ENCODE measurements around the gene MED16. TPM values are rescaled to one million over a fixed set of nuclear protein-coding genes. Genes with fewer than 3 reads are reported as not detected.

MED16 gene
- total and polyA plus RNA-seq, 12 donors: 5.3 to 139 (median 62.6) TPM

- TF ChIP-seq CTCF (IDR thresholded peaks at IDR 0.05) (no peak), POLR2A (IDR thresholded peaks at IDR 0.05) (no peak)
- DNase-seq: no peak
- Histone ChIP-seq H3K4me1 (replicated peaks in 1 of 2) (peaks cover 3 to 6% of the 10 kb centered on the region in 2 donors), H3K27ac (no peak overlapping the region), H3K4me3 (no peak overlapping the region), H3K27me3 (no peaks in the 10 kb centered on the region), H3K36me3 (replicated peaks in 1 of 2) (peaks cover 0 to 2% of the 10 kb centered on the region in 2 donors), H3K9me3 (replicated peaks in 1 of 3) (no peaks in the 10 kb centered on the region)
- intact Hi-C loops (cut with DNase I): no loop called here
- 69 to 94% (median 77%) methylated on average over 4 to 7 of the region's 7 CpGs for WGBS, 4 donors
Measured at GRCh38 chr19:902093-902370, 9.0 kb upstream of the MED16 start.

- Histone ChIP-seq H3K4me1 (replicated peaks in 1 of 2) (peaks cover 3 to 6% of the 10 kb centered on the region in 2 donors), H3K27ac (no peak overlapping the region), H3K4me3 (no peak overlapping the region), H3K27me3 (no peaks in the 10 kb centered on the region), H3K9me3 (replicated peaks in 1 of 3) (no peaks in the 10 kb centered on the region), H3K36me3 (replicated peaks in 1 of 2) (peaks cover 0 to 3% of the 10 kb centered on the region in 2 donors)
- intact Hi-C loops (cut with DNase I): no loop called here
- no peak for DNase-seq
- no peak for TF ChIP-seq POLR2A (IDR thresholded peaks at IDR 0.05)
- no peak for TF ChIP-seq CTCF (IDR thresholded peaks at IDR 0.05)
- 87 to 93% (median 91%) methylated on average over 14 to 27 of the region's 27 CpGs for WGBS, 4 donors
Measured at GRCh38 chr19:901216-902092, 8.5 kb upstream of the MED16 start.

GRCh38 chr19:900302-901111, 7.5 kb upstream of the MED16 start:
- DNase-seq: no peak
- WGBS, 4 donors: 78 to 90% (median 81%) methylated on average over 17 to 29 of the region's 30 CpGs
- intact Hi-C loops (cut with DNase I): no loop called here
- Histone ChIP-seq H3K9me3 (replicated peaks in 1 of 3) (no peaks in the 10 kb centered on the region), H3K36me3 (replicated peaks in 1 of 2) (peaks cover 0 to 3% of the 10 kb centered on the region in 2 donors), H3K4me1 (replicated peaks in 1 of 2) (peaks cover 3 to 6% of the 10 kb centered on the region in 2 donors), H3K27me3 (no peaks in the 10 kb centered on the region), H3K4me3 (no peak overlapping the region), H3K27ac (no peak overlapping the region)
- TF ChIP-seq CTCF (IDR thresholded peaks at IDR 0.05) (no peak), POLR2A (IDR thresholded peaks at IDR 0.05) (no peak)

GRCh38 chr19:900043-900301, 7.0 kb upstream of the MED16 start:
- TF ChIP-seq CTCF (IDR thresholded peaks at IDR 0.05): no peak
- no peak for TF ChIP-seq POLR2A (IDR thresholded peaks at IDR 0.05)
- Histone ChIP-seq H3K9me3 (replicated peaks in 1 of 3) (no peaks in the 10 kb centered on the region), H3K4me1 (replicated peaks in 1 of 2) (peaks cover 3 to 6% of the 10 kb centered on the region in 2 donors), H3K4me3 (no peak overlapping the region), H3K27ac (no peak overlapping the region), H3K27me3 (no peaks in the 10 kb centered on the region), H3K36me3 (replicated peaks in 1 of 2) (peaks cover 0 to 3% of the 10 kb centered on the region in 2 donors)
- DNase-seq: no peak
- intact Hi-C loops (cut with DNase I): no loop called here
- WGBS, 4 donors: 62 to 93% (median 91%) methylated on average over 3 to 15 of the region's 15 CpGs

All from adrenal gland (tissue), 12 donors.